Caco-2 (cell line): Measurements from ENCODE around the gene NES. TPM values are rescaled to one million over a fixed set of nuclear protein-coding genes. Genes with fewer than 3 reads are reported as not detected.

Experiments
- BruUV-seq: library from RNA; stranded (reverse); fragments of 400-500 nt; replicated peaks from 2 replicates; lab custom pipeline; 2021; lab: Mats Ljungman, UMichigan
- CTCF ChIA-PET: fragments of 300-600 bp; sonication (Branson Sonifier 250); formaldehyde crosslinking; loops from one replicate; lab custom pipeline; 2022; ENCODE audit warnings: antibody characterized with exemption; lab: Charles Lee
- POLR2A ChIA-PET: fragments of 300-600 bp; sonication (Branson Sonifier 250); formaldehyde crosslinking; loops from one replicate; lab custom pipeline; 2022; ENCODE audit warnings: antibody characterized with exemption; lab: Charles Lee
- DNase-seq, 2 experiments: peaks; one replicate each; pipeline versions ENCODE4 v3.0.0 to v3.0.0-alpha.2; 2020 to 2022
- H3K27me3 ChIP-seq: replicated peaks from 2 replicates; pipeline ENCODE4 v1.6.0; 2011; ENCODE audit warnings: low read length; ENCODE audit not compliant: control insufficient read depth, insufficient read depth
- H3K36me3 ChIP-seq: 2 replicates; pipeline ENCODE4 v1.5.1; 2011; ENCODE audit warnings: low read length; ENCODE audit not compliant: control insufficient read depth, insufficient read depth
- H3K4me1 ChIP-seq: fragments of 250-450 bp; sonication (Bioruptor Pico); 2 replicates; pipeline ENCODE4 v1.5.1; 2020; ENCODE audit warnings: mild to moderate bottlenecking
- H3K4me3 ChIP-seq: 2 replicates; pipeline ENCODE4 v1.5.1; 2011; ENCODE audit warnings: low read depth, mild to moderate bottlenecking, control low read depth, low read length
- H3K9me3 ChIP-seq: fragments of 250-450 bp; sonication (Bioruptor Pico); 2 replicates; pipeline ENCODE4 v1.5.1; 2020; ENCODE audit warnings: mild to moderate bottlenecking, moderate library complexity
- H3K27ac Mint-ChIP-seq: one replicate; pipeline ENCODE4 v1.8.0; 2022; ENCODE audit warnings: mixed read lengths; ENCODE audit not compliant: unreplicated experiment
- H3K27me3 Mint-ChIP-seq: one replicate; pipeline ENCODE4 v1.8.0; 2022; ENCODE audit warnings: mixed read lengths; ENCODE audit not compliant: insufficient read depth, unreplicated experiment
- H3K36me3 Mint-ChIP-seq: one replicate; pipeline ENCODE4 v1.8.0; 2022; ENCODE audit warnings: mild to moderate bottlenecking, mixed read lengths; ENCODE audit not compliant: insufficient read depth, unreplicated experiment
- H3K4me1 Mint-ChIP-seq: one replicate; pipeline ENCODE4 v1.8.0; 2022; ENCODE audit warnings: low read depth, mixed read lengths; ENCODE audit not compliant: unreplicated experiment
- H3K4me3 Mint-ChIP-seq: one replicate; pipeline ENCODE4 v1.8.0; 2022; ENCODE audit warnings: mild to moderate bottlenecking, moderate library complexity, mixed read lengths; ENCODE audit not compliant: unreplicated experiment
- H3K9me3 Mint-ChIP-seq: one replicate; pipeline ENCODE4 v1.8.0; 2022; ENCODE audit warnings: mixed read lengths; ENCODE audit not compliant: unreplicated experiment
- intact Hi-C: fragments of 100-400 bp; cut with micrococcal nuclease; formaldehyde crosslinking; loops from one replicate; pipeline ENCODE4 v1.10.0; 2022; ENCODE audit not compliant: unreplicated experiment
- total RNA-seq: library from RNA; stranded (reverse); gene quantifications from 2 replicates; pipeline ENCODE4 v1.2.3, GENCODE V29; 2022
- TF ChIP-seq, protein P1 (sequence below), 2 experiments: fragments of 200-600 bp in 1 of 2; IDR thresholded peaks; 1 replicate in 1 of 2; 2 replicates in 1 of 2; pipeline versions ENCODE4 v1.5.1 to v1.8.0; 2011 to 2022; ENCODE audit warnings: antibody characterized with exemption in 1 of 2, control low read depth in 1 of 2, inconsistent platforms in 1 of 2, low read depth in 1 of 2, low read length in 1 of 2, mild to moderate bottlenecking in 1 of 2, moderate library complexity in 1 of 2; ENCODE audit not compliant: insufficient read depth in 1 of 2, severe bottlenecking in 1 of 2, unreplicated experiment in 1 of 2

Gene NES
- total RNA-seq, 1 experiment from 2014 or later: 18.0 TPM

GRCh38 chr1:156668801-156669637, 8.2 kb downstream of the NES start:
- H3K4me1 ChIP-seq: peaks cover 44% of the 10 kb centered on the region

GRCh38 chr1:156667968-156668709, 9.1 kb downstream of the NES start:
- BruUV-seq: no TSS peak
- POLR2A ChIA-PET: no interaction called here

More at GRCh38 chr1:156668801-156669637, 8.2 kb downstream of the NES start:
- Mint-ChIP-seq H3K4me1 (peaks cover 41% of the 10 kb centered on the region), H3K27me3 (no peaks in the 10 kb centered on the region), H3K4me3 (no peak overlapping the region), H3K36me3 (peaks cover 6% of the 10 kb centered on the region), H3K9me3 (no peaks in the 10 kb centered on the region), H3K27ac (peak overlapping the region; percentile 52)
- TF ChIP-seq, protein P1, sequence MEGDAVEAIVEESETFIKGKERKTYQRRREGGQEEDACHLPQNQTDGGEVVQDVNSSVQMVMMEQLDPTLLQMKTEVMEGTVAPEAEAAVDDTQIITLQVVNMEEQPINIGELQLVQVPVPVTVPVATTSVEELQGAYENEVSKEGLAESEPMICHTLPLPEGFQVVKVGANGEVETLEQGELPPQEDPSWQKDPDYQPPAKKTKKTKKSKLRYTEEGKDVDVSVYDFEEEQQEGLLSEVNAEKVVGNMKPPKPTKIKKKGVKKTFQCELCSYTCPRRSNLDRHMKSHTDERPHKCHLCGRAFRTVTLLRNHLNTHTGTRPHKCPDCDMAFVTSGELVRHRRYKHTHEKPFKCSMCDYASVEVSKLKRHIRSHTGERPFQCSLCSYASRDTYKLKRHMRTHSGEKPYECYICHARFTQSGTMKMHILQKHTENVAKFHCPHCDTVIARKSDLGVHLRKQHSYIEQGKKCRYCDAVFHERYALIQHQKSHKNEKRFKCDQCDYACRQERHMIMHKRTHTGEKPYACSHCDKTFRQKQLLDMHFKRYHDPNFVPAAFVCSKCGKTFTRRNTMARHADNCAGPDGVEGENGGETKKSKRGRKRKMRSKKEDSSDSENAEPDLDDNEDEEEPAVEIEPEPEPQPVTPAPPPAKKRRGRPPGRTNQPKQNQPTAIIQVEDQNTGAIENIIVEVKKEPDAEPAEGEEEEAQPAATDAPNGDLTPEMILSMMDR (IDR thresholded peaks at IDR 0.05; ENCODE audit: insufficient read depth in 1 of 2, low read depth in 1 of 2, low read length in 1 of 2, severe bottlenecking in 1 of 2, unreplicated experiment in 1 of 2): no peak
- POLR2A ChIA-PET: no interaction called here
- no peaks in the 10 kb centered on the region for H3K36me3 ChIP-seq
- BruUV-seq: TSS peak; percentile 16
- no peaks in the 10 kb centered on the region for H3K9me3 ChIP-seq
- H3K4me3 ChIP-seq: no peak overlapping the region
- DNase-seq: no peak
- intact Hi-C loops: no loop called here
- CTCF ChIA-PET: no interaction called here
- no peaks in the 10 kb centered on the region for H3K27me3 ChIP-seq

DNA sequence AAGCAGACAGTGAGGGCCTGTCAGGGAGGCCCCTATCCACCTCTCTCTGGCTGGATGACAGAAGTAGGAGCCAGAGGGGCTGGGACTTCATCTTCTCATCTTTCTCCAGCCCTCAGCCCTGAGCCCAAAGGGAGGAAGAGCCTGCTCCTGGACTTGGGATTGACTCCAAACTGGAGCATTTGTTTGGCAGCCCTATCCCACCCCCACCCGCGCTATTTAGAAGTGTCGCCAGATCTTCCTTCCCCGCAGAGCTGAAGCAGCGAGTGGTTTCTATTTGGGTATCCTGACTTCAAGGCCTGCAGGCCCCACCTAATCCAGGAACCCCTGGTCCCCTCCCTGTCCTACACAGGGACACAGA, 9.6 kb downstream of the NES start:
- H3K27me3 ChIP-seq: no peaks in the 10 kb centered on the region
- H3K36me3 ChIP-seq: no peaks in the 10 kb centered on the region
- TF ChIP-seq, protein P1 (IDR thresholded peaks at IDR 0.05; ENCODE audit: insufficient read depth in 1 of 2, low read depth in 1 of 2, low read length in 1 of 2, severe bottlenecking in 1 of 2, unreplicated experiment in 1 of 2): no peak
- H3K4me1 Mint-ChIP-seq: peaks cover 55% of the 10 kb centered on the region
- ChIA-PET POLR2A (no interaction called here), CTCF (interaction anchor here (2.3 kb wide), 1 partner anchor 9 kb away, joined by 9 read pairs; the partner anchor contains the start of gene NES)
- no TSS peak for BruUV-seq
- intact Hi-C loops: no loop called here
- no peak for DNase-seq
- peaks cover 5% of the 10 kb centered on the region for H3K36me3 Mint-ChIP-seq
- no peaks in the 10 kb centered on the region for H3K9me3 Mint-ChIP-seq
- no peaks in the 10 kb centered on the region for H3K27me3 Mint-ChIP-seq
- H3K27ac Mint-ChIP-seq: peak overlapping the region; percentile 53
- peaks cover 53% of the 10 kb centered on the region for H3K4me1 ChIP-seq
- no peak overlapping the region for H3K4me3 ChIP-seq
- no peaks in the 10 kb centered on the region for H3K9me3 ChIP-seq
- H3K4me3 Mint-ChIP-seq: no peak overlapping the region

More at GRCh38 chr1:156667968-156668709, 9.1 kb downstream of the NES start:
- Histone ChIP-seq H3K4me1 (peaks cover 51% of the 10 kb centered on the region), H3K27me3 (no peaks in the 10 kb centered on the region), H3K4me3 (no peak overlapping the region), H3K36me3 (no peaks in the 10 kb centered on the region), H3K9me3 (no peaks in the 10 kb centered on the region)
- CTCF ChIA-PET: interaction anchor here (2.3 kb wide), 1 partner anchor 9 kb away, joined by 9 read pairs; the partner anchor contains the start of gene NES
- Mint-ChIP-seq H3K27me3 (no peaks in the 10 kb centered on the region), H3K27ac (peak overlapping the region; percentile 53), H3K4me1 (peaks cover 50% of the 10 kb centered on the region), H3K4me3 (no peak overlapping the region), H3K9me3 (no peaks in the 10 kb centered on the region), H3K36me3 (peaks cover 6% of the 10 kb centered on the region)
- intact Hi-C loops: no loop called here
- TF ChIP-seq, protein P1 (IDR thresholded peaks at IDR 0.05; ENCODE audit: insufficient read depth in 1 of 2, low read depth in 1 of 2, low read length in 1 of 2, severe bottlenecking in 1 of 2, unreplicated experiment in 1 of 2): no peak
- no peak for DNase-seq
